Measurements from ENCODE around the gene LAMA5. TPM values are rescaled to one million over a fixed set of nuclear protein-coding genes. Genes with fewer than 3 reads are reported as not detected.

The LAMA5 gene
- total and polyA plus RNA-seq, 2 experiments from 2014 or later: 201 to 298 TPM

DNA sequence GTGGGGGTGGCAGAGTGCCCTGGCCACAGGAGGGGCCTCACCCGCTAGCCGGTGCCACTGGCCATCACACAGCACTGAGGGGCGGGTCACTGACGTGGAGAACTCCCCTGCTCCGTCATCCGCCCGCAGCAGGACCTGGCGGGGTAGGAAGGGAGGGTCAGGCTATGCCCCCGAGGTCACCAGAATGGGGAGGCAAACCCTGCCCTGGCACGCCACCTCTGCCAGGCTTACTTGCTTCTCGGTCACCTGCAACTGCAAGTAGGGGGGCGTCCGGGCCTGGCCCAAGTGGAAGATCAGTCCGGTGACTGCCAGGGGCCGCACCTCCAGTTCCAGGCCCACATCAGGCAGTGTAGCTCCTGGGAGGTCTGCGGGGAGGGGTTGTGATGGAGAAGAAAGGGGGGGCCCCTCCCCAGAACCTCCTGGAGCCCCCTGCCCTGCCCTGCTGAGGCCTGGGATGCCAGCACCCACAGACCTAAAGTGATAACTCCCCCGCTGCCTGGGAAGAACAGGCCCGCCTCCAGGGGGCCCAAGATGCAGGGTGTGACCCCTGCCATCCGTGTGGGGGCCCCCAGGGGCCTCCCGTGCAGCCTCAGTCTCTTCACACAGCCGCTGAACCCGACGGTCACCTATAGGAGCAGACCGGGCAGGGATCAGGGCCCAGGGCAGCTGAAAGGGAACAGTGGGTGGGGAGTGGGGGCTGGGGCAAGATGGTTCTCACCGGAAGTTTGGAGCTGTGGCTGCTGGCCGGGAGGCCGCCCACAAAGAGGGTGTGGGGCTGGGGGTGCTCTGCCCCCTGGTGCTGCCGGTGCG is 57.0 kb downstream of the LAMA5 start:
- Histone ChIP-seq H3K27me3 (ENCODE audit: insufficient read depth) (no peaks in the 10 kb centered on the region), H3K4me1 (ENCODE audit: insufficient read depth) (peaks cover under 1% of the 10 kb centered on the region; the same call in 1 of the 2 replicates), H2AFZ (no peak overlapping the region), H3K4me3 (no peak overlapping the region), H3F3A (replicated peaks; ENCODE audit: low read depth) (peaks cover 45% of the 10 kb centered on the region), H3K9me2 (ENCODE audit: insufficient read depth) (no peaks in the 10 kb centered on the region), H3K79me2 (replicated peaks; ENCODE audit: insufficient read depth) (peaks cover 13% of the 10 kb centered on the region), H3K4me2 (no peak overlapping the region), H4K20me1 (replicated peaks; ENCODE audit: insufficient read depth) (peaks cover 5% of the 10 kb centered on the region), H3K27ac (ENCODE audit: low read depth) (peak overlapping the region; percentile 55), H3K36me3 (ENCODE audit: insufficient read depth) (peaks cover 21% of the 10 kb centered on the region)
- ATAC-seq (no peak), DNase-seq (ENCODE audit: low spot score) (no peak)
- TF ChIP-seq EZH2phosphoT487 (IDR thresholded peaks at IDR 0.05; ENCODE audit: unreplicated experiment): no peak
- peaks cover 14% of the 10 kb centered on the region for H3K27me3 Mint-ChIP-seq (ENCODE audit: insufficient read depth, low read depth, poor library complexity)
- peaks cover 49% of the 10 kb centered on the region for H3K36me3 Mint-ChIP-seq (ENCODE audit: low read depth)
- H3K27ac Mint-ChIP-seq: no peak overlapping the region
- no peaks in the 10 kb centered on the region; the same call in 2 of the 3 replicates for H3K9me3 Mint-ChIP-seq
- H3K4me1 Mint-ChIP-seq: peaks cover 4% of the 10 kb centered on the region
- no peak overlapping the region for H3K4me3 Mint-ChIP-seq

DNA sequence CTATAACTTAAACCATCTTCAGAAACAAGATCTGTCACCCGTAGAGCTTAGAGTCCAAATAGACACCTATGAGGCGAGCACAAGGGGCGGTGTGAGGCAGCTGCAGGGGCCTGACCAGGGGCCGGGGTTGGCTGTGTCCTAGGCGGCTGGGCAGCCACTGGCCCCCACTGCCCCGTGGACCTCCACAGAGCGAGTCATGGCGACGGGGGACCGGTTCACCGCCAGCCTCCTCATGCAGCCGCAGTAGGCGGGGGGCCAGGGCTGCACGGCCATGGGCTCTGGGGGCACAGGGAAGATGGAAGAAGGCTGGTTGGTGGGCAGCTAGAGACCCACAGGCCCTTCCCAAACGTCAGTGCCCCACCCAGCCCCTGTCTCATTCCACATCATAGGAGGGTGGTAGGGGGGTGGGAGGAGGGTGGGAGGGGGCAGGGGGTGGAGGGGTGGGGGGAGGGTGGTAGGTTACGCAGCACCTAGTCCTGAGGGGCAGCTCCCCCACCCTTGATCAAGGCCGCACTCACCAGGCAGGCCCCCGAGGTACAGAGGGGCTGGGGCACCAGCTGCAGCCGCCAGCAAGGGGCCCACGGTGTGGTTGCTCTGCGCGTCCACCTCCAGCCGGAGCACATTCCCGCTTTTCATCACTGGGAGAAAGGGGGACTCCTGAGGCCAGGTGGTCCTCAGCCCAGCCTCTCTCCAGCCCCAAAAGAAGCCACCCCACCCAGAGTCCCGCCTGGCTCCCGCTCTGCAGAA is 57.7 kb downstream of the LAMA5 start:
- TF ChIP-seq POLR2AphosphoS5 (IDR thresholded peaks at IDR 0.05; ENCODE audit: low read depth) (0 out of 2 replicates have a peak, but pooled peaks have one; percentile 14), ZNF114 (CRISPR knock-in tag; IDR thresholded peaks at IDR 0.05) (no peak)
- peak overlapping the region; percentile 69 for H3K27ac ChIP-seq (ENCODE audit: low read depth)
- H3K27me3 ChIP-seq (ENCODE audit: insufficient read depth): no peaks in the 10 kb centered on the region
- peaks cover 6% of the 10 kb centered on the region for H4K20me1 ChIP-seq (replicated peaks; ENCODE audit: insufficient read depth)
- H3K79me2 ChIP-seq (replicated peaks; ENCODE audit: insufficient read depth): peaks cover 20% of the 10 kb centered on the region
- no peak overlapping the region for H2AFZ ChIP-seq
- H3K9me3 Mint-ChIP-seq: peaks cover under 1% of the 10 kb centered on the region; the same call in 1 of the 3 replicates
- H3K4me3 ChIP-seq: no peak overlapping the region
- peaks cover 7% of the 10 kb centered on the region; the same call in 1 of the 2 replicates for H3K4me1 ChIP-seq (ENCODE audit: insufficient read depth)
- H3F3A ChIP-seq (replicated peaks; ENCODE audit: low read depth): peaks cover 52% of the 10 kb centered on the region
- ATAC-seq: no peak; the same call in 2 of the 3 replicates
- H3K9me2 ChIP-seq (ENCODE audit: insufficient read depth): no peaks in the 10 kb centered on the region
- peaks cover 5% of the 10 kb centered on the region for H3K4me1 Mint-ChIP-seq
- no peak for DNase-seq (ENCODE audit: low spot score)
- H3K4me2 ChIP-seq: no peak overlapping the region
- H3K27me3 Mint-ChIP-seq (ENCODE audit: insufficient read depth, low read depth, poor library complexity): peaks cover 14% of the 10 kb centered on the region
- no peak overlapping the region for H3K4me3 Mint-ChIP-seq
- H3K36me3 Mint-ChIP-seq (ENCODE audit: low read depth): peaks cover 51% of the 10 kb centered on the region
- H3K36me3 ChIP-seq (ENCODE audit: insufficient read depth): peaks cover 21% of the 10 kb centered on the region
- H3K27ac Mint-ChIP-seq: no peak overlapping the region

DNA sequence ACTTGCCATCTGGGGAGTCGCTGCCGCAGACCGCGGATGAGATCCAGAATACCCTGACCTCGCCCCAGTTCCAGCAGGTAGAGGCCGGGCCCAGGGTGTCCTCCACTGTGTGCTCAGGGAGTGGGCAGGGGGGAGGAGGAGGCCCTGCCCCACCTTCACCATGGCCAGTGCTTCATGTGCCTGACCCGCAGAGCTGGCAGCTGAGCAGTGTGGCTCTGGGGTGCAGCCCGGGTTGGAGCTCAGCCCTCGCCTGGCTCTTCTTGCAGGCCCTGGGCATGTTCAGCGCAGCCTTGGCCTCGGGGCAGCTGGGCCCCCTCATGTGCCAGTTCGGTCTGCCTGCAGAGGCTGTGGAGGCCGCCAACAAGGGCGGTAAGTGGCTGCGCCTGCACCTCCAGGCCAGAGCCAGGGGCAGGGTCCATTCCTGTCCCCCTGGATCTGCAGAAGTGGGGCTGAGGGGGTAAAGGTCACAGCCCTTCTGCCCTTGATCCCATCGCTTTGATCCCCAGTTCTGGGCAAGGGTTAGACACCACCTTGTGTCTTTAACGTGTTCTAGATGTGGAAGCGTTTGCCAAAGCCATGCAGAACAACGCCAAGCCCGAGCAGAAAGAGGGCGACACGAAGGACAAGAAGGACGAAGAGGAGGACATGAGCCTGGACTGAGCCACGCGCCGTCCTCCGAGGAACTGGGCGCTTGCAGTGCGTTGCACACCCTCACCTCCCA is 58.9 kb downstream of the LAMA5 start:
- Mint-ChIP-seq H3K4me1 (peaks cover 11% of the 10 kb centered on the region), H3K27ac (no peak overlapping the region), H3K36me3 (ENCODE audit: low read depth) (peaks cover 57% of the 10 kb centered on the region), H3K27me3 (ENCODE audit: insufficient read depth, low read depth, poor library complexity) (peaks cover 17% of the 10 kb centered on the region), H3K4me3 (no peak overlapping the region), H3K9me3 (peaks cover 6% of the 10 kb centered on the region; the same call in 2 of the 3 replicates)
- no peaks in the 10 kb centered on the region for H3K9me2 ChIP-seq (ENCODE audit: insufficient read depth)
- H3K79me2 ChIP-seq (replicated peaks; ENCODE audit: insufficient read depth): peaks cover 32% of the 10 kb centered on the region
- no peak for DNase-seq (ENCODE audit: low spot score)
- H3K27me3 ChIP-seq (ENCODE audit: insufficient read depth): no peaks in the 10 kb centered on the region
- no peak overlapping the region for H3K4me2 ChIP-seq
- H3K4me1 ChIP-seq (ENCODE audit: insufficient read depth): peaks cover 14% of the 10 kb centered on the region; the same call in 1 of the 2 replicates
- peaks cover 61% of the 10 kb centered on the region for H3F3A ChIP-seq (replicated peaks; ENCODE audit: low read depth)
- H3K27ac ChIP-seq (ENCODE audit: low read depth): peak overlapping the region; percentile 69; the same call in 1 of the 2 replicates
- peaks cover 16% of the 10 kb centered on the region for H4K20me1 ChIP-seq (replicated peaks; ENCODE audit: insufficient read depth)
- H2AFZ ChIP-seq: no peak overlapping the region
- H3K36me3 ChIP-seq (ENCODE audit: insufficient read depth): peaks cover 21% of the 10 kb centered on the region; the same call in 1 of the 2 replicates
- TF ChIP-seq ZNF331 (CRISPR knock-in tag; IDR thresholded peaks at IDR 0.05; ENCODE audit: low read depth) (no peak), POLR2AphosphoS5 (IDR thresholded peaks at IDR 0.05; ENCODE audit: low read depth) (peak; percentile 22)
- no peak for ATAC-seq
- no peak overlapping the region for H3K4me3 ChIP-seq

Measured in GM23338 (cell line).